Hindlimb muscle (tissue), 1 donor: ENCODE measurements around the gene LRRC72. TPM values are rescaled to one million over a fixed set of nuclear protein-coding genes. Genes with fewer than 3 reads are reported as not detected.
"Not testable (repeated sequence)": the region's sequence is repeated elsewhere in the genome, so short reads cannot be mapped to it uniquely, and the experiment has no call there.

Experiments used
- DNase-seq: peaks from one replicate; pipeline ENCODE4 v3.0.0-alpha.2; 2013
- polyA plus RNA-seq: library from polyadenylated mRNA; unstranded; fragments of 120-200 nt; gene quantifications from one replicate; pipeline ENCODE4 v1.2.1, GENCODE V29; 2013; ENCODE audit not compliant: insufficient read length

LRRC72 gene
- not detected for polyA plus RNA-seq

- DNase-seq: no peak
Observed at GRCh38 chr7:16526742-16527540, at the start of gene LRRC72. Gene LRRC72, plus strand, starts transcription at chr7:16526825. Its CDS starts 128 bp downstream, at chr7:16526953.

- DNase-seq: no peak
Observed at GRCh38 chr7:16479161-16479560, 47.5 kb upstream of the LRRC72 start.

DNA sequence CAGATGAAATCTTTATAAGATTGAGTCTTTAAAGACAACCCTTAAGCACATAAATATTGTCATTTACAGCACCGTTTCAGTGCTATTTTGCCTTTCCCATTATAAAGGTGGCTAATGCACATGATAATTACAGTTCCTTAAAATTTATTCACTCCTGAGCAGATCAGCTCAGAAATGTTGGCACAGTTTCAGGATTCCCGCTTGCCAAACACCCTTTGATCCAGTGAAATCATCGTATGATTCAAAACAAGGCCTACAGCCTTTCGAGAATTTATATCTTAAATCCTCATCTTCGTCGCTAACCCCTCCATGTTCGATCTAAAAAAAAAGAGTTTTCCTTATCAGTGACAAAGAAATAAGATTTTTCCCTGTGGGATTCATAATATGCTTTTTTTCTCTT lies 47.0 kb upstream of the LRRC72 start:
- DNase-seq: no peak

DNA sequence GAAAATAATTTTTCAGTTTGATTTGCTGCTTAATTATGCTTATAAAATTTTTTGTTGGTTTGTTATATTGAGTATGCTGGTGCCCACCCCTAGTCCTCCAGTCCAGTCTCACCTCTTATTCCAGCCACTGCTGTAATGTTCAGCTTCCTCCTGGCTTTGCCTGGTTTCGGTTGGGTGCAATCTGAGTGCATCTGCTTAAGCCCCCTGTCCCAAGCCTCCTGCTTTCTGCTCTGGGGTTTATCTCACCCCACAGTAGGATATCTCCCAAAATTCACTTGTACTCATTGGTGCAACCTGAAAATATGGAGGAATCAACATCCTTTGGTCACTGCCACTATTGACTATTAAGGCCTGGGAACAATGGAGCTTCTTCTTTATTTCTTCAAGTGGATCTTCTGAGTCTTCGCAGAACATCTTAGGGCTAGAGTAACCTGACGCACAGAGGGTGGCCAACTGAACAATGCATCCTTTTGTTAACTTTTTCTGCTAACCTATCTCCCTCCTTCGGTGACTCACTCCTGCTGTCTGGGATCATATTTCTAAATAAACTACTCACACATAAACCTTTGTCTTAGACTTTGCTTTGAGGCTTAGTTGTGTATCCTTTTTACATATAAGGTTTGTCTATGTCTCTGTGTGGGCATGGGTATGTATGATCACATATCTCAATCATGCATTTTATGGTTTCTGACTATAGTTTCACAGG lies 42.0 kb upstream of the LRRC72 start:
- DNase-seq: no peak

DNA sequence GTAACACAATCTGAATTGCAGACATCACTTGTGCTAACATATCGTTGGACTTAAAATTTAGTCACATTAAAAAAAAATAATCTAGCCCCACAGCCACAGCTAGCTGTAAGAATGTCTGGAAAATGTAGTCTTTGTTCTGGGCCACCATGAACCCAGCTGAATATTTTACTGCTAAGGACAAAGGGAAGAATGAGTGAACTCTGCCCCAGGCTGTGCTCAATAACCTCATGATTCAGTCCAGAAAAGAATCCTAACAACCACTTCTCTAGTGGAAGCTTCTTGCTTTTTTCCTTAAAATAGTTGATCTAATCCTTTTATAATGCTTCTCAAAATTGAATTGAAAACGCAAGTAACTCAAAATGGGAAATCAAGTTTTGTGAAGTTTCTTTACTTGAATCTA lies 35.5 kb upstream of the LRRC72 start:
- DNase-seq: no peak

DNA sequence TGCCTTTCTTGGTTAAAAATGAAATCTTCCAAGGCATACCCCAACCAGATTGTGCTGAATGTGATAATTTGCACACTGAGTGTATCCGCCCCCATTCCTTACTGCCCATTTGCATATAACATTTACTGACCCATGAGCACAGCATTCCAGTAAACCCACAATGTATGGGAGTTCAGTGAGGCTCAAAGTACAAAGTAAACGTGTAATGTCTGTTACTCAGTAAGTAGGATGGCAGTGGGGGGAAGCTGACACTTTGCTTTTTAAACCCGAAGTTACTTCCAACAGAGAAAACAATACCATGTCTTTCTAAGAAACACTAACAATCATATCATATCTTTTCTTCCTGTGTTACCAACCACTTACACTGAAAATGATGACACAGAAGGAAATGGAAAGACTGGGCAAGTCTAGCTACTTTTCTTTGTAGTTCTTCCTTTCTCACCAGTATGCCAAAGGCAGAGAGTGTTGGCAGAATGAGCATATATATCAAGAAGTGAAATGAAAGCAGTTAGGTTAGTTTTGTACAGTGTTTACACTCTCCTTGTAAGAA lies 34.0 kb upstream of the LRRC72 start:
- no peak for DNase-seq

DNA sequence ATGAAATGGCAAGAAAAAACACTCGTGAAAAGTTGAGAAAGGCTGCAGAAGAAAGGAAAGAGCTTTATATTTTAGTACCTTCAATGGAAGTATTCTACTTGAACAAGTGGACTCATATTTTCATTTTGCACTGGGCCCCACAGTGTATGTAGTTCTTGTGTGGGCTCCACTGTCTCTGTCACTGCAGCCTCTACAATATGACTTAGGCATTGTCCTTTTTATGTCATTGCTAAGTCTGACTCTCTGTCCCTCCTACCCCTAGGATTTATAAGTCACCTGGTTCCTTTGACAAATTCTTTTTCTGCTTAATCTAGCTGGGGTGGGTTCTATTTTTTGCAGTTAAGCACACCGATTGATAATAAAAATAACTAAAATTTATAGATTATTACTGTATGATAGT lies 33.4 kb upstream of the LRRC72 start:
- no peak for DNase-seq

- DNase-seq: no peak
Observed at GRCh38 chr7:16494551-16494950, 32.1 kb upstream of the LRRC72 start.

GRCh38 chr7:16494955-16495719 lies 31.5 kb upstream of the LRRC72 start:
- DNase-seq: no peak

- DNase-seq: no peak
Observed at GRCh38 chr7:16498122-16498521, 28.5 kb upstream of the LRRC72 start.

GRCh38 chr7:16502303-16502702 lies 24.3 kb upstream of the LRRC72 start:
- DNase-seq: no peak

DNA sequence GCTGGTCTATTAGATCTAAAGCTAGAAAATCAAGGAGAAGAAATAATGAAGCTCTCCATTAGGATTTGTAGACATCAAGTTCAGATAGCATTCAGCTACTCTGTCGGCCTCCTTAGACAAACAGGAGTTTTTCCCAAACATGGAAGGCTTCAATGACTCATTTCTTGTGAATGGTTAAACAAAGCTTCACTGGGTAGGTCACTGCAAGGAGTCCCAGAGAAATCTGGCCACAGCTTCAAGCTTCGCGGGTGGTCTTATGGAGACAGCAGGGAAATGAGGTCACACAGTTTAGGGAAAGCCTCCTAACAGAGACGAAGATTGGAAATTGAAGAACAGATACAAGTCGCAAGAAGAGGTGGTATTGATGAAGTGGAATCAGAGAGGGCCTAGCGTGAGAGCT lies 22.6 kb upstream of the LRRC72 start:
- DNase-seq: no peak

GRCh38 chr7:16506422-16506821 lies 20.2 kb upstream of the LRRC72 start:
- not testable (repeated sequence) for DNase-seq

GRCh38 chr7:16509829-16510228 lies 16.8 kb upstream of the LRRC72 start:
- DNase-seq: no peak

- no peak for DNase-seq
Observed at GRCh38 chr7:16511314-16511713, 15.3 kb upstream of the LRRC72 start.

GRCh38 chr7:16512097-16512496 lies 14.5 kb upstream of the LRRC72 start:
- no peak for DNase-seq

- DNase-seq: no peak
Observed at GRCh38 chr7:16514271-16514670, 12.4 kb upstream of the LRRC72 start.

DNA sequence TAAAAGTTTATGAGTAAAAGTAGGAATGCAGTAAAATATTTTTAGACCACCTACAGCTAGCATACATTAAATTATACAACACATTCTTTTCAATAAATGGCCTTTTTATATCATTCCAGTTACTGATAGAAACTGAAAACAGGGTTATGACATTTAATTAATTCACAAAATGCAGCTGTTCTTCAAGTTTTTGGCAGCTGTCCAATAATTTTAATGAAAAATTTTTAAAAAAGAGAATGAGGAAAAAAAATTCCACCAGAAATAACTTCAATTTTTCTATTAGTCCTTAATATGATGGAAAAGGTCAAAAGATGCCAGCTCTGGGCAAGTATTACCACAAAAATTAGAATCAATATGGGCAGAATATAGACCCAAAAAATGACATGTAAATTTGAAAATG lies 11.9 kb upstream of the LRRC72 start:
- DNase-seq: no peak

DNA sequence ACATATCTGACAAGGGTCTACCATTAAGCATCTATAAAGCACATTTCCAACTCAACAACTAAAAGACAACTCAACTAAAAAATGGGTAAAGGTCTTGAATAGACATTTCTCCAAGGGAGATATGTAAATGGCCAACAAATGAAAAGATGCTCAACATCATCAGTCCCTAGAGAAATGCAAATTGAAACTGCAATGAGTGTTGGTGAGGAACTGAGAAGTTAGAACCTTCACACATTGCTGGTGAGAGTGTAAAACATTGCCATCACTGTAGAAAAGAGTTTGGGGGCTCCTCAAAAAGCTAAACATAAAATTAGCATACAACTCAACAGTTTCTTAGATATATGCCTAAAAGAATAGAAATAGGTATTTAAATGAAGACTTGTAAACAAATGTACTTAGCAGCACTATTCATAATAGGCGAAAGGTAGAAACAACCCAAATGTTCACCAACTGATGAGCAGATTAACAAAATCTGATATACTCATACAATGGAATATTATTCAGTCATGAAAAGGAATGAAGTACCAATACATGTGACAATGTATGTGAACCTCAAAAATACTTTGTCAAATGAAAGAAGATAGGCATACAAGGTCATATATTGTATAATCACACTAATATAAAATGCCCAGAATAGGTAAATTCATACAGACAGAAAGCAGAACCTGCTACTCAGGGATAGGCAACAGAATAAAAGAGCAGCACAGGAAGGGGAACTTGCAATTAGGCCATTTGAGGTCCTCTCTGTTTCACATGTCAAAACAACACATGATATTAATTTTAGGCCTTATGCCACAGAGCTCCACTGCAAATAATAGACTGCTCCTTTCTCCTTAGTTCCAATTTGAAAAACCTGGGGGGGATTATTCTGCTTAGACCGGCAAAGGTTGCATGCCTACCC lies 10.6 kb upstream of the LRRC72 start:
- DNase-seq: no peak

- not testable (repeated sequence) for DNase-seq
Observed at GRCh38 chr7:16519985-16520384, 6.6 kb upstream of the LRRC72 start.

GRCh38 chr7:16524332-16524731 lies 2.3 kb upstream of the LRRC72 start:
- DNase-seq: no peak

DNA sequence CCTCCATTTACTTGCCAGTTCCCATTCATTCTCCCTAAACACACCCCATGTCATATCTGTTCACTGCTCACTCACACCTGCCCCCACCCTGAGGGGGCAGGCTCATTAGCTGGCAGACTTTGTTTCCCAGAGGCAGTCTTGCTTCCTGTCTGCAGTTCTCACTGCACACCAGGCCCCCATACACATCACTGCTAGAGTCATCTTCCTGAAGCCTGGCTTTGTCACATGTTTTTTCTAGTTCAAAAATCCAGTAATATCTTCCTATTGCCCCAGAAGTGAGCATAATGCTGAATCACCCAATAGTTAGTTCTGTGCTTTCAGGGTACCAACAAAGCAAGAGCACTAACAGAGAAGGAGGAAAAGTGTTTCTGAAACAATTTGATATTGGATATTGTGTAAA lies 1.9 kb downstream of the LRRC72 start:
- DNase-seq: no peak
